ENCODE measurements around the gene DNAH10. TPM values are rescaled to one million over a fixed set of nuclear protein-coding genes. Genes with fewer than 3 reads are reported as not detected.

Gene DNAH10
- total RNA-seq, 1 donor from 2014 or later: 0.54 TPM

GRCh38 chr12:123919980-123920360 is 157.9 kb downstream of the DNAH10 start:
- TF ChIP-seq EZH2 (IDR thresholded peaks at IDR 0.05; ENCODE audit: insufficient read depth, low read length) (no peak), CTCF (IDR thresholded peaks at IDR 0.05; ENCODE audit: insufficient read depth, low read depth, low read length) (no peak)
- DNase-seq (ENCODE audit: low read depth): no peak
- Mint-ChIP-seq H3K36me3 (ENCODE audit: low read depth, unreplicated experiment) (no peaks in the 10 kb centered on the region), H3K4me1 (ENCODE audit: low read depth, unreplicated experiment) (peaks cover 6% of the 10 kb centered on the region), H3K27ac (ENCODE audit: unreplicated experiment) (no peak overlapping the region), H3K27me3 (ENCODE audit: low read depth, unreplicated experiment) (peaks cover 25% of the 10 kb centered on the region), H3K9me3 (ENCODE audit: unreplicated experiment) (peaks cover 2% of the 10 kb centered on the region), H3K4me3 (ENCODE audit: unreplicated experiment) (no peak overlapping the region)
- FAIRE-seq: no peak
- Histone ChIP-seq H3K79me2 (ENCODE audit: insufficient read depth, low read length) (no peaks in the 10 kb centered on the region), H3K36me3 (ENCODE audit: insufficient read depth, low read length) (no peaks in the 10 kb centered on the region), H3K9ac (ENCODE audit: low read length) (no peak overlapping the region), H3K4me3 (ENCODE audit: insufficient read depth, low read depth, low read length) (no peak overlapping the region), H2AFZ (ENCODE audit: low read depth, low read length) (no peak overlapping the region), H3K27me3 (ENCODE audit: insufficient read depth, low read length) (peaks cover 8% of the 10 kb centered on the region), H3K27ac (ENCODE audit: low read depth, low read length) (no peak overlapping the region), H3K9me3 (ENCODE audit: insufficient read depth, low read depth, low read length) (no peaks in the 10 kb centered on the region), H4K20me1 (ENCODE audit: insufficient read depth, low read length) (no peaks in the 10 kb centered on the region), H3K4me1 (ENCODE audit: insufficient read depth, low read length) (no peaks in the 10 kb centered on the region), H3K4me2 (ENCODE audit: low read length) (no peak overlapping the region)

GRCh38 chr12:123923038-123923437 is 160.9 kb downstream of the DNAH10 start:
- Mint-ChIP-seq H3K36me3 (ENCODE audit: low read depth, unreplicated experiment) (no peaks in the 10 kb centered on the region), H3K27ac (ENCODE audit: unreplicated experiment) (no peak overlapping the region), H3K4me3 (ENCODE audit: unreplicated experiment) (no peak overlapping the region), H3K27me3 (ENCODE audit: low read depth, unreplicated experiment) (peaks cover 14% of the 10 kb centered on the region), H3K4me1 (ENCODE audit: low read depth, unreplicated experiment) (no peaks in the 10 kb centered on the region), H3K9me3 (ENCODE audit: unreplicated experiment) (no peaks in the 10 kb centered on the region)
- Histone ChIP-seq H3K4me1 (ENCODE audit: insufficient read depth, low read length) (no peaks in the 10 kb centered on the region), H3K4me2 (ENCODE audit: low read length) (no peak overlapping the region), H3K36me3 (ENCODE audit: insufficient read depth, low read length) (no peaks in the 10 kb centered on the region), H3K27ac (ENCODE audit: low read depth, low read length) (no peak overlapping the region), H3K9me3 (ENCODE audit: insufficient read depth, low read depth, low read length) (no peaks in the 10 kb centered on the region), H3K9ac (ENCODE audit: low read length) (no peak overlapping the region), H3K4me3 (ENCODE audit: insufficient read depth, low read depth, low read length) (no peak overlapping the region), H4K20me1 (ENCODE audit: insufficient read depth, low read length) (no peaks in the 10 kb centered on the region), H2AFZ (ENCODE audit: low read depth, low read length) (no peak overlapping the region), H3K79me2 (ENCODE audit: insufficient read depth, low read length) (no peaks in the 10 kb centered on the region), H3K27me3 (ENCODE audit: insufficient read depth, low read length) (no peaks in the 10 kb centered on the region)
- FAIRE-seq (no peak), DNase-seq (ENCODE audit: low read depth) (no peak)
- TF ChIP-seq EZH2 (IDR thresholded peaks at IDR 0.05; ENCODE audit: insufficient read depth, low read length) (no peak), CTCF (IDR thresholded peaks at IDR 0.05; ENCODE audit: insufficient read depth, low read depth, low read length) (no peak)

DNA sequence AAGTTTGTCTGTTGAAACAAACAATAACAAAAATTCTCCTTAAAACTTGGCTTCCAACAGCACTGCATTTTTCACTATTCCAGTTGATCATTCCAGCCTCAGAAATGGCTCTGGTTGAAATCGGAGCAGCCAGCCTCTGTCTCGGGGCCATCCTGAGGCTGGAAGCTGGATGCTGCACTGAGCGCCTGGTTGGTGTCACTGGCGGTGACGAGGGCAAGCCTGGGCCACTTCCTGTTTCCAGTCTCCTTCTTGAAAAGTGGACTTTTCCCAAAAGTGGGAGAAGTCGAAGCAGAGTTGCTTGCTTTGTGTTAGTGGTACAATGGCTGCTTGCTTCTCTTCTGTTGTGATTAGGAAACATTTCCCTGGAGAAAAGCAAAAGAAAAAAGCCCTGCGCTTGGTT is 161.8 kb downstream of the DNAH10 start:
- Mint-ChIP-seq H3K36me3 (ENCODE audit: low read depth, unreplicated experiment) (no peaks in the 10 kb centered on the region), H3K4me1 (ENCODE audit: low read depth, unreplicated experiment) (no peaks in the 10 kb centered on the region), H3K4me3 (ENCODE audit: unreplicated experiment) (no peak overlapping the region), H3K27ac (ENCODE audit: unreplicated experiment) (no peak overlapping the region), H3K27me3 (ENCODE audit: low read depth, unreplicated experiment) (peaks cover 17% of the 10 kb centered on the region), H3K9me3 (ENCODE audit: unreplicated experiment) (no peaks in the 10 kb centered on the region)
- Histone ChIP-seq H3K27ac (ENCODE audit: low read depth, low read length) (no peak overlapping the region), H3K4me3 (ENCODE audit: insufficient read depth, low read depth, low read length) (no peak overlapping the region), H2AFZ (ENCODE audit: low read depth, low read length) (no peak overlapping the region), H4K20me1 (ENCODE audit: insufficient read depth, low read length) (no peaks in the 10 kb centered on the region), H3K9ac (ENCODE audit: low read length) (no peak overlapping the region), H3K9me3 (ENCODE audit: insufficient read depth, low read depth, low read length) (no peaks in the 10 kb centered on the region), H3K4me2 (ENCODE audit: low read length) (no peak overlapping the region), H3K4me1 (ENCODE audit: insufficient read depth, low read length) (no peaks in the 10 kb centered on the region), H3K79me2 (ENCODE audit: insufficient read depth, low read length) (no peaks in the 10 kb centered on the region), H3K27me3 (ENCODE audit: insufficient read depth, low read length) (no peaks in the 10 kb centered on the region), H3K36me3 (ENCODE audit: insufficient read depth, low read length) (no peaks in the 10 kb centered on the region)
- FAIRE-seq (no peak), DNase-seq (ENCODE audit: low read depth) (no peak)
- TF ChIP-seq CTCF (IDR thresholded peaks at IDR 0.05; ENCODE audit: insufficient read depth, low read depth, low read length) (no peak), EZH2 (IDR thresholded peaks at IDR 0.05; ENCODE audit: insufficient read depth, low read length) (no peak)

All from astrocyte (in vitro differentiated cells and primary cell).